Stimulated activated CD4-positive, alpha-beta T cell treated with anti-CD3 and anti-CD28 coated beads, Interleukin-4, amount 100 ng/mL, for 1 hour (primary cell): ENCODE results near the gene C1orf216.
"Not testable (repeated sequence)": the region's sequence is repeated elsewhere in the genome, so short reads cannot be mapped to it uniquely, and the experiment has no call there.

Experiments
- DNase-seq: peaks from one replicate; pipeline ENCODE4 v3.0.0-alpha.2; 2020

The C1orf216 gene

GRCh38 chr1:35706846-35707600 lies 11.7 kb downstream of the C1orf216 start:
- DNase-seq: peak; percentile 20

GRCh38 chr1:35702508-35702907 lies 16.2 kb downstream of the C1orf216 start:
- DNase-seq: no peak

DNA sequence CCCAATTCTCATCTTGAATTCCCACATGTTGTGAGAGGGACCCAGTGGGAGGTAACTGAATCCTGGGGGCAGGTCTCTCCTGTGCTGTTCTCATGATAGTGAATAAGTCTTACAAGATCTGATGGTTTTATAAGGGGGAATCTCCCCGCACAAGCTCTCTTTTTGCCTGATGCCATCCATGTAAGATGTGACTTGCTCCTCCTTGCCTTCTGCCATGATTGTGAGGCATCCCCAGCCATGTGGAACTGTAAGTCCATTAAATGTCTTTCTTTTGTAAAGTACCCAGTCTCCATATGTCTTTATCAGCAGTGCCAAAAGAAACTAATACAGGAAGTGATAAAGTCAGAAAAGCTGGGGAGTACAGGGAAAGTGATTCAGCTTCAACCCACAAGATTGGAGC lies 19.5 kb downstream of the C1orf216 start:
- not testable (repeated sequence) for DNase-seq

GRCh38 chr1:35692317-35692716 lies 26.4 kb downstream of the C1orf216 start:
- no peak for DNase-seq

DNA sequence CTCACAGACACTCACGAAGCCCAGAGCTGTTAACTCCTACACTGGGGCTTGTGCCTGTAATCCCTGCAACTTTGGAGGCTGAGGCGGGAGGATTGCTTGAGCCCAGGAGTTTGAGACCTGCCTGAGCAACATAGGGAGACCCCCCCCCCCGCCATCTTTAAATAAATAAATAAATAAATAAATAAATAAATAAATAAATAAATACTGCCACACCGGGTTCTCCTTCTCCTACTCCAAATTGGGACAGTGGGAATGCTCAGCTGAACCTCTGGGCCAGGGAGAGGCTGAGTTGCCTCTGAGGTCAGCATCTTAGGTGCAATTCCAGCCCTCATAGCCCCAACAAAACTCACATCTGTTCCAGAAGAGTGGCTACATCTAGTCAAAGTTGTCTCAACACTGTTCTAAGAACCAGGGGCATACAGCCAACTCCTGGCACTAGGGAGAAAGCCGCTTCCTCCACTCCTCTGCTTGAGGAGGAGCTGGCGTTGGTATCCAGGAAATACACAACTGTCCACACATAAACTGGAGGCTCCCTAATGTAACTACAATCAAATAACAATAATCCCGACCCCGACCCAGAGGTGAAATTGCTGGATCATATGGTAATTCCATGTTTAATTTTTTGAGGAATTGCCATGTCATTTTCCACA lies 27.0 kb downstream of the C1orf216 start:
- no peak for DNase-seq

DNA sequence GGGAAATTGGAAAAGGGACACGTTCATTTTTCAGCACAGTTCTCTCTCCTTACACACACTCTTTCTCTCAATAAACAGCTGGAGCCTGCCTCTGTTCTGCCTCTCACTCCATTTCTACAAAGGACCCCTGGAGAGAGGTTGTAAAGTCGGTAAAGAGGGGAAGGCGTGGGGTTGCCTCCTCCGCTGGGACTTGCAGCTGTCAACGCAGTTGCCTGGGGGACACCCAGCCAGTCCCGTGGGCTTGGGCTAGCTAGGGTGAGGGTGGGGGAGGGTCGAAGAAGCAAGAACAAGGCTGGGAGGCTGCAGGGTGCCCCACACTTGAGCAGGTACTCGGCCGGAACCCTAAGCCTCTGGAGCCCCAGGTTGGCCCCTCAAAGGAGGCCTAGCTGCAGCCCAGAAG lies 27.6 kb downstream of the C1orf216 start:
- DNase-seq: no peak

DNA sequence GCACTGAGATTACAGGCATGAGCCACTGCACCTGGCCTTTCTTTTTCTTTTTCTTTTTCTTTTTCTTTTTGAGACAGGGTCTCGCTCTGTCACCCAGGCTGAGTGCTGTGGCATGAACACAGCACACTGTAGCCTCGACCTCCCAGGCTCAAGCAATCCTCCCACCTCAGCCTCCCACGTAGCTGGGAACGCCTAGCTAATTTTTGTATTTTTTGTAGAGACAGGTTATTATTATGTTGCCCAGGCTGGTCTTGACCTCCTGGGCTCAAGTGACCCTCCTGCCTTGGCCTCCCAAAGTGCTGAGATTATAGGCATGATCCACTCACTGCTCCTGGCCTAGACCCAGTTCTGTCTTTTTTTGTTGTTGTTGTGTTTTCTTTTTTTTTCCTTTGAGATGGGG lies 28.6 kb downstream of the C1orf216 start:
- not testable (repeated sequence) for DNase-seq

- no peak for DNase-seq
These were observed 30.5 kb downstream of the C1orf216 start for GRCh38 chr1:35688161-35688560.

DNA sequence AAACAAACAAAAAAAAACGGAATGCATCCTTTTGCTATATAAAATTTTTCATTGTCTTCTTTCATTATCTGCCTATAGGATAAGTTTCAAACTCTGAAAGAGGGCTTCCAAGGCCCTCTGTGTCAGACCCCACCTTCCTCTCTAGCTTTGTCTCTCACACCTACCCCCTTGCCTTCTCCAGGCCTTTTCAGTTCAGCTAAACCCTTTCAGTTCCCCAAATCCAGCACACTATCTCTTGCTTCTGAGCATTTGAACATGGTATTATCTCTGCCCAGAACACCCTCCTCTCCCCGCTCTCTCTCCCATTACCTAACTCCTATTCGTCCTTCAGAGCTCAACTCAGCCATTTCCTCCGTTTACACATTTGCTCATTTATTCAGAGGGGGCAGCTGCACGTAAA lies 35.7 kb downstream of the C1orf216 start:
- no peak for DNase-seq

- no peak for DNase-seq
These were observed 38.4 kb downstream of the C1orf216 start for GRCh38 chr1:35680271-35680670.

GRCh38 chr1:35675773-35676172 lies 42.9 kb downstream of the C1orf216 start:
- no peak for DNase-seq

DNA sequence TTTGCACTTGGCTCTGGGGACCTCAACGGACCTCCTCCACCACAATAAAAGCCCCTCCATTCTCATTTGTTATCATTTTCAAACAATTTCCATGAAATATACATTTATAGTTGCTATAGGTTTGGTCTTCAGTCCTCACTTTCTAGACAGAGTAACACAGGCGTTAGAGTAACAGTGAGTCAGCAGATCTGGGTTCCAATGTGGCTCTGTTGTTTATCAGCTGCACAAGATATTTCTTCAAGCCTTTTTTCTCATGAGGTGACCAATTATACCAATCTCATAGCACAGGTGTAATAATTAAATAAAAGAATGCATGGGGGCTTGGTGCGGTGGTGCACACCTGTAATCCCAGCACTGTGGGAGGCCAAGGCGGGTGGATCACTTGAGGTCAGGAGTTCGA lies 44.6 kb downstream of the C1orf216 start:
- DNase-seq: no peak

DNA sequence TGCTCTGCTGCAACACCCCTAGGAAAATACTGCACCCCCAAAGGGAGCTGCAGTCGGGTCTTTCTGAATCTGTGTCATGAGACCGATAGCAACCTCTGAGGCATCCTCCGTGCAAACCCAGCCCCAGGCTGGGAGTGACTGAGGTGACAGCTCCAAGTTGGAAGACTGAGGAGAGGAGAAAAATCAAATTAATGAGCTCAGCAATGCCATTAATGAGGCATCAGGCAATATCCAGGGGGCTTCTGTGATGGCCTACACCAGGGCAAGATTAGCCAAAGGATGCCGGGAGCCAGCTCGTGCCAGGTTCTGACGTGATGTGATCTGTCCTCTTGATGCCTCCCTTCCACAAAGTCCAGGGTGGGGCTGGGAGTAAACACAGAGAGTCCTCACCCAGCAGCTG lies 46.6 kb downstream of the C1orf216 start:
- no peak for DNase-seq

DNA sequence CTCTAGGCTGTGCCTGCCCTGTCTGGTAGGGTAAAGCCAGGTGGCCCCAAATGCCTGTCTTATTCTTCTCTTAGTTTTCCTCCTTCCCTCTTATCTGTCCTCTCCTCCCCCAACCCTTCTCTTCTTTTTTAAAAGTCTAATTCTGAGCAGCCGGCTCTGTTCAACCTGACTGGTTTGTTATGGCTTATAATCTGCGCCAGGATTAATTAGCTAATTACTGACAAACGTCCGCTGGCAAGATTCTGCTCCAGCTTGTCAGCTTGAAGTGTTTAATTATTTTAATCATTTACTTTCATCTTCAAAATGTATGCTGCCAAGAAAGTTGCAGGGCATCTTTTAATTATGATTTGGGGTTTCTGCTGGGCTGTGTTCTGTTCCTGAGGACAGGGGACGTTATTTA lies 50.2 kb downstream of the C1orf216 start:
- no peak for DNase-seq

DNA sequence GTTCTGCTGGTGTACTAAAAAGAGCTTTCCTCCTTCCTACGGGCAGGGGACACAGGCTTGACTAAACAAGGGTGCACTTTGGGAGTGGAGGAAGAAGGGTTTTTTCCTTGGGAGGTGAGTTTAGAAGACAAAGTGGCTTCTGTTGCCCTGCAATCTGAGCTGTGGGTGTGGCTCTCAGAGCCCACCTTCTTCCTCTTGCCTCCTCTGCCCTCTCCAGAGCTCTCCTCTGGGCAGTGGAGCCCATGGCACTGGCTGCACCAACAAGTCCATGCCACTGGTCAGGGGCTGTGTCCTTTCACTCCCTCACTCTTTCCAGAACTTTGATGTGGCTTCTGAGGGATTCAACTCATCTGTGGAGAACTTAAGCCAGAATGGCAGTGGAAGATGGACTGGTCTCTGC lies 51.8 kb downstream of the C1orf216 start:
- DNase-seq: no peak

DNA sequence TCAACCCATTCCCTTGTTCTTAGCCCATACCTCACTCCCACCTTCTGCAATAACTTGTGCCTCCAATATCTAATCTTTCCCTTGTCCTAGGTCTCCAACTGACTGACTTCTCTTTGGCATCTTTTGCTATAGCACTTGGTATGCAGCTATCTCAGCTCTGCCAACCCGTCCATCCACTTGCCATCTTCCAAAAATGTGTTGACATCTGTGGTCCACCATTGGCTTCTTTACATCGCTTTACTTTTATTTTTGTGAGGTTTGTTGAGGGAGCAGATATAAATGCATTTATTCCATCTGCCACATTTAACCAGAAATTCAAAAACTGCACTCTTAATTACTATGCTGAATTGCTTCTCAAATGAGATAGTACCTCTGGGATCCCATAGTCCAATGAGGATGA lies 52.5 kb downstream of the C1orf216 start:
- DNase-seq: no peak
